Colon (tissue), 2 donors: ENCODE results near the gene GRAMD4.

Experiments
- FAIRE-seq: peaks from 2 replicates; lab custom pipeline; 2012; peaks lifted over from hg19 to GRCh38; lab: Jason Lieb, UNC
- donor health status: control.
- donor health status: control.

Gene GRAMD4

GRCh38 chr22:46725096-46725495 lies 104.9 kb downstream of the GRAMD4 start:
- no peak for FAIRE-seq

DNA sequence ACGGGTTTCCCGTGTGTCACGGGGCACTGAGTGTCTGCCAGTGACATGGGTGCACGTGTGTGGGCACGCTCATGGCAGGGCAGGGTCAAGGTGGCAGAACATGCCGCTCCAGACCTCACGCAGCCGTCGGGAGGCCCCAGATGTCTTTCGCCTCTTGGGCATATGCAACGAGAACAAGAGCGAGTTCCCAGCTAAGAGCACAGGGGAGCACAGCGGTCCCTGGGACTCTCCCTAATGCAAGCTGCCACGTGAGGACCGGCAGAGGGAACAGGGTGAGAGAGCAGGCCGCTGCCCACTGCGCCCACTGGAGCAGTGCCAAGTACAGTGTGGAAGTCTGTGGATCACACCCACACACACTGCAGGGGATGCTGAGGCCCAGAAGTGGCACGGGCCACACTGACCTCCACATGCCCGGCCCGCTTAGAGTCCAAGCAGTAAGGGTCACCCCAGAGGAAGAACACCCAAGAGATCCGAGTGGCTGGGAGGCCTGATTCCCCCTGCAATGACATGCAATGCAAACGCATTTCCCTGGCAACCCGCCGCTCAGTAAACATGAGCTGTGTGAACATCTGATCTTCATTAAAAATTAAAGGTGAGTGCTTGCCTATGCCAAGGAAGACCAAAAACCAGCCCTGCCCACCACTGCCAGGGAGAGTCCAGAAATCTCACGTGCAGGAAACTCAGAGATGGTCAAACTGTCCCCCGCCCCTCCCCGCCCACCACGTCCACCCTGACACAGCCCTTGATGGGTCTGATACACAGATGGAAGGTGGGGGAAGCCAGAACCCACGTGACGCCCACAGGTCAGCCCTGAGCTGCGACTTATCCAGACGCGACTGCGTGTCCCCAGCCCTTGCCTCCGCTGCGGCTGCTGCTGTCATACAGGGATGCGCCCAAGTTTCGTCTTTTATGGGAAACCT lies 106.1 kb downstream of the GRAMD4 start:
- FAIRE-seq = no peak

DNA sequence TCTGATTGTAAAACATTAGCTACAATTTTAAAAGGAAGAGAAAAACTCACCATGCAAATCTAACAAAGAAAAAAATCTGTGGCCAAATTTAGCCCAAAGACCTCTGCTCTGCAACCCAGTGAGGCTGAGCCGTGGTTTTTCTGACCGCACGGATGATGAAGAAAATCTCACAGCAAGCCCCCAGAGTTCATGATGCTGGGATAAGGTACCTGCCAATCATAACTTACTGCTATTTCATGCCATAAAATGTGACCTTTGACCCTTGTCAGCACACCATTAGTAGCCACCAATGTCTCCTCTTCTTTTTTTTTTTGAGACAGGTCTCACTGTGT lies 106.8 kb downstream of the GRAMD4 start:
- FAIRE-seq = no peak

DNA sequence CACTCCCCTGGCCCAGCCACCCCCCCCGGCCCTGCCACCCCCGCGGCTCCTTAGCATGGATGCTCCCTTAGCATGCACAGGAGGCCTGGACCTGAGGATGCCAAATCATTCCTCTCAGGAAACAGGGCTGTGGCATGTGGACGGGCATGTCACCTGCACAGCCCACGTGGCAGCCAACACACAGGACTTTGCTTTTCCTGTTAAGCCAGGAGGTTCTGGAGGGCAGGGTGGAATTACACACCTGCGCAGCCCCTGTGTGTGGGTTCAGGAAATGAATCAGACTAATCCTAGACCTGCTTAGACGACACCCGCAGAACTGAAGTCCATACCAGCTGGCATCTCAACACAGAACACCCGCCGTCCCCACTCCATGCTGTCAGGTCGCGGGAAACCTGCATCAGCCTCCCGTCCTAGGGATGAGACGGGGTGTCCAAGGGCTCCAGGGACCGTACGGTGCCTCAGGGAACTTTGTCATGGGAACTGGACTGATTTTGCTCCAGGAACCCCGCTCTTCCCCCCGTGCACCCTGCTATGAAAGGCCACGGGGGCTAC lies 107.7 kb downstream of the GRAMD4 start:
- FAIRE-seq = no peak

- FAIRE-seq = no peak
Observed at GRCh38 chr22:46728470-46728869, 108.3 kb downstream of the GRAMD4 start.
